HEK293 (cell line): Measurements from ENCODE around the gene VPS35L.

ENCODE experiments used
- KLF8 ChIP-seq: fragments of 450-650 bp; formaldehyde crosslinking; IDR thresholded peaks from 2 replicates; pipeline ENCODE4 v1.5.1; 2016; ENCODE audit warnings: missing biosample characterization, missing genetic modification characterization
- TCF7L2 ChIP-seq: IDR thresholded peaks from 2 replicates; pipeline ENCODE4 v1.6.1; 2011; ENCODE audit warnings: low read depth, mild to moderate bottlenecking, inconsistent platforms, low read length, moderate library complexity, borderline replicate concordance
- WT1 ChIP-seq: fragments of 450-650 bp; formaldehyde crosslinking; IDR thresholded peaks from 2 replicates; pipeline ENCODE4 v1.5.1; 2016; ENCODE audit warnings: missing biosample characterization, missing genetic modification characterization
- YY1 ChIP-seq: fragments of 450-650 bp; formaldehyde crosslinking; IDR thresholded peaks from 2 replicates; pipeline ENCODE4 v1.5.1; 2018; ENCODE audit warnings: missing biosample characterization, missing genetic modification characterization
- ZNF48 ChIP-seq: fragments of 450-650 bp; formaldehyde crosslinking; IDR thresholded peaks from 2 replicates; pipeline ENCODE4 v1.5.1; 2016; ENCODE audit warnings: missing biosample characterization, missing genetic modification characterization
- ZNF664 ChIP-seq: fragments of 450-650 bp; formaldehyde crosslinking; IDR thresholded peaks from 2 replicates; pipeline ENCODE4 v1.5.1; 2016; ENCODE audit warnings: missing biosample characterization, missing genetic modification characterization
- TF ChIP-seq, protein P1 (sequence below): fragments of 450-650 bp; formaldehyde crosslinking; IDR thresholded peaks from 2 replicates; pipeline ENCODE4 v1.5.1; 2016; ENCODE audit warnings: missing biosample characterization, missing genetic modification characterization
- TF ChIP-seq, protein P2 (sequence below): fragments of 450-650 bp; formaldehyde crosslinking; IDR thresholded peaks from 2 replicates; pipeline ENCODE4 v1.5.1; 2016; ENCODE audit warnings: missing biosample characterization, missing genetic modification characterization
- TF ChIP-seq, protein P3 (sequence below): fragments of 450-650 bp; IDR thresholded peaks from 2 replicates; pipeline ENCODE4 v1.5.1; 2018; ENCODE audit warnings: missing biosample characterization, missing genetic modification characterization
- TF ChIP-seq, protein P4 (sequence below): fragments of 450-650 bp; IDR thresholded peaks from 2 replicates; pipeline ENCODE4 v1.5.1; 2018; ENCODE audit warnings: missing biosample characterization, mild to moderate bottlenecking, missing genetic modification characterization
- TF ChIP-seq, protein P5 (sequence below): fragments of 450-650 bp; formaldehyde crosslinking; IDR thresholded peaks from 2 replicates; pipeline ENCODE4 v1.5.1; 2016; ENCODE audit warnings: missing biosample characterization, missing genetic modification characterization, borderline replicate concordance

DNA sequence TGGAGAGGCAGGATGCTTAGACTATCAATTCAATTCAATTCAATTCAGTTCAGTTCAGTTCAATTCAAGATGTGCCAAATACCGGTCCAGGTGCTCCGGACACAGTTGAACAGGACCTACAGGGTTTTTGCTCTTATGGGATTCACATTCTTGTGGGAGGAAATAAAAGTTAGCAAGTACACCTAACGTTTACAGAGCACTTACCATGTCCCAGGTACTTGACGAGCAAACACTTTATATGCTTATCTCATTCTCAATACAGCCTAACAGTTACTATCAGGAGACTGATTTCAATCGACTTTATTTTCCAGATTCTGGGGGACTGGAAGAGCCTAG lies 33.1 kb upstream of the VPS35L start:
- TF ChIP-seq, protein P1, sequence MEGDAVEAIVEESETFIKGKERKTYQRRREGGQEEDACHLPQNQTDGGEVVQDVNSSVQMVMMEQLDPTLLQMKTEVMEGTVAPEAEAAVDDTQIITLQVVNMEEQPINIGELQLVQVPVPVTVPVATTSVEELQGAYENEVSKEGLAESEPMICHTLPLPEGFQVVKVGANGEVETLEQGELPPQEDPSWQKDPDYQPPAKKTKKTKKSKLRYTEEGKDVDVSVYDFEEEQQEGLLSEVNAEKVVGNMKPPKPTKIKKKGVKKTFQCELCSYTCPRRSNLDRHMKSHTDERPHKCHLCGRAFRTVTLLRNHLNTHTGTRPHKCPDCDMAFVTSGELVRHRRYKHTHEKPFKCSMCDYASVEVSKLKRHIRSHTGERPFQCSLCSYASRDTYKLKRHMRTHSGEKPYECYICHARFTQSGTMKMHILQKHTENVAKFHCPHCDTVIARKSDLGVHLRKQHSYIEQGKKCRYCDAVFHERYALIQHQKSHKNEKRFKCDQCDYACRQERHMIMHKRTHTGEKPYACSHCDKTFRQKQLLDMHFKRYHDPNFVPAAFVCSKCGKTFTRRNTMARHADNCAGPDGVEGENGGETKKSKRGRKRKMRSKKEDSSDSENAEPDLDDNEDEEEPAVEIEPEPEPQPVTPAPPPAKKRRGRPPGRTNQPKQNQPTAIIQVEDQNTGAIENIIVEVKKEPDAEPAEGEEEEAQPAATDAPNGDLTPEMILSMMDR (tag by site-specific recombination), result no peak
- TF ChIP-seq TCF7L2 (no peak), YY1 (tag by site-specific recombination) (no peak), ZNF48 (tag by site-specific recombination) (no peak), KLF8 (tag by site-specific recombination) (no peak), WT1 (tag by site-specific recombination) (no peak), ZNF664 (tag by site-specific recombination) (no peak)
- TF ChIP-seq, protein P2, sequence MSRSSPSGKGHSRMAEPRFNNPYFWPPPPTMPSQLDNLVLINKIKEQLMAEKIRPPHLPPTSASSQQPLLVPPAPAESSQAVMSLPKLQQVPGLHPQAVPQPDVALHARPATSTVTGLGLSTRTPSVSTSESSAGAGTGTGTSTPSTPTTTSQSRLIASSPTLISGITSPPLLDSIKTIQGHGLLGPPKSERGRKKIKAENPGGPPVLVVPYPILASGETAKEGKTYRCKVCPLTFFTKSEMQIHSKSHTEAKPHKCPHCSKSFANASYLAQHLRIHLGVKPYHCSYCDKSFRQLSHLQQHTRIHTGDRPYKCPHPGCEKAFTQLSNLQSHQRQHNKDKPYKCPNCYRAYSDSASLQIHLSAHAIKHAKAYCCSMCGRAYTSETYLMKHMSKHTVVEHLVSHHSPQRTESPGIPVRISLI (tag by site-specific recombination), result no peak
- TF ChIP-seq, protein P3, sequence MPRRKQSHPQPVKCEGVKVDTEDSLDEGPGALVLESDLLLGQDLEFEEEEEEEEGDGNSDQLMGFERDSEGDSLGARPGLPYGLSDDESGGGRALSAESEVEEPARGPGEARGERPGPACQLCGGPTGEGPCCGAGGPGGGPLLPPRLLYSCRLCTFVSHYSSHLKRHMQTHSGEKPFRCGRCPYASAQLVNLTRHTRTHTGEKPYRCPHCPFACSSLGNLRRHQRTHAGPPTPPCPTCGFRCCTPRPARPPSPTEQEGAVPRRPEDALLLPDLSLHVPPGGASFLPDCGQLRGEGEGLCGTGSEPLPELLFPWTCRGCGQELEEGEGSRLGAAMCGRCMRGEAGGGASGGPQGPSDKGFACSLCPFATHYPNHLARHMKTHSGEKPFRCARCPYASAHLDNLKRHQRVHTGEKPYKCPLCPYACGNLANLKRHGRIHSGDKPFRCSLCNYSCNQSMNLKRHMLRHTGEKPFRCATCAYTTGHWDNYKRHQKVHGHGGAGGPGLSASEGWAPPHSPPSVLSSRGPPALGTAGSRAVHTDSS, result no peak
- TF ChIP-seq, protein P4, sequence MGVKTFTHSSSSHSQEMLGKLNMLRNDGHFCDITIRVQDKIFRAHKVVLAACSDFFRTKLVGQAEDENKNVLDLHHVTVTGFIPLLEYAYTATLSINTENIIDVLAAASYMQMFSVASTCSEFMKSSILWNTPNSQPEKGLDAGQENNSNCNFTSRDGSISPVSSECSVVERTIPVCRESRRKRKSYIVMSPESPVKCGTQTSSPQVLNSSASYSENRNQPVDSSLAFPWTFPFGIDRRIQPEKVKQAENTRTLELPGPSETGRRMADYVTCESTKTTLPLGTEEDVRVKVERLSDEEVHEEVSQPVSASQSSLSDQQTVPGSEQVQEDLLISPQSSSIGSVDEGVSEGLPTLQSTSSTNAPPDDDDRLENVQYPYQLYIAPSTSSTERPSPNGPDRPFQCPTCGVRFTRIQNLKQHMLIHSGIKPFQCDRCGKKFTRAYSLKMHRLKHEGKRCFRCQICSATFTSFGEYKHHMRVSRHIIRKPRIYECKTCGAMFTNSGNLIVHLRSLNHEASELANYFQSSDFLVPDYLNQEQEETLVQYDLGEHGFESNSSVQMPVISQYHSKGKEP (tag by site-specific recombination), result no peak
- TF ChIP-seq, protein P5, sequence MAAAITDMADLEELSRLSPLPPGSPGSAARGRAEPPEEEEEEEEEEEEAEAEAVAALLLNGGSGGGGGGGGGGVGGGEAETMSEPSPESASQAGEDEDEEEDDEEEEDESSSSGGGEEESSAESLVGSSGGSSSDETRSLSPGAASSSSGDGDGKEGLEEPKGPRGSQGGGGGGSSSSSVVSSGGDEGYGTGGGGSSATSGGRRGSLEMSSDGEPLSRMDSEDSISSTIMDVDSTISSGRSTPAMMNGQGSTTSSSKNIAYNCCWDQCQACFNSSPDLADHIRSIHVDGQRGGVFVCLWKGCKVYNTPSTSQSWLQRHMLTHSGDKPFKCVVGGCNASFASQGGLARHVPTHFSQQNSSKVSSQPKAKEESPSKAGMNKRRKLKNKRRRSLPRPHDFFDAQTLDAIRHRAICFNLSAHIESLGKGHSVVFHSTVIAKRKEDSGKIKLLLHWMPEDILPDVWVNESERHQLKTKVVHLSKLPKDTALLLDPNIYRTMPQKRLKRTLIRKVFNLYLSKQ (tag by site-specific recombination), result no peak
